Ureter (tissue), 1 donor: ENCODE results near the gene CCT4. TPM values are rescaled to one million over a fixed set of nuclear protein-coding genes. Genes with fewer than 3 reads are reported as not detected.

ENCODE experiments used
- total RNA-seq: library from RNA; stranded (reverse); gene quantifications from one replicate; pipeline ENCODE4 v1.2.4, GENCODE V29; 2023
- donor health status: DM: yes; HTN: yes; CAD: no.

CCT4 gene
- total RNA-seq, 1 donor from 2014 or later = 122 TPM

Other genes starting within 250 kb of the CCT4 start
- 2.7 TPM for gene FAM161A, start 34.6 kb downstream of the CCT4 start, total RNA-seq
- gene COMMD1, start 17.0 kb upstream of the CCT4 start, total RNA-seq = 34.0 TPM